Esophagus muscularis mucosa (tissue), 3 donors: ENCODE results near the gene RPL38.

Experiments
- POLR2A ChIP-seq: fragments of 450-650 bp; IDR thresholded peaks from one replicate; pipeline ENCODE4 v1.6.1; 2017; ENCODE audit warnings: antibody characterized with exemption, moderate library complexity, mild to moderate bottlenecking, low read depth
- TF ChIP-seq, protein P1 (sequence below), 3 experiments: fragments of 200-600 bp in 2 of 3; fragments of 450-650 bp in 1 of 3; sonication (generic) in 2 of 3; IDR thresholded peaks; one replicate each; pipeline ENCODE4 v1.5.1; 2017 to 2019; ENCODE audit warnings: antibody characterized with exemption in 3 of 3, mild to moderate bottlenecking in 2 of 3, moderate library complexity in 1 of 3

DNA sequence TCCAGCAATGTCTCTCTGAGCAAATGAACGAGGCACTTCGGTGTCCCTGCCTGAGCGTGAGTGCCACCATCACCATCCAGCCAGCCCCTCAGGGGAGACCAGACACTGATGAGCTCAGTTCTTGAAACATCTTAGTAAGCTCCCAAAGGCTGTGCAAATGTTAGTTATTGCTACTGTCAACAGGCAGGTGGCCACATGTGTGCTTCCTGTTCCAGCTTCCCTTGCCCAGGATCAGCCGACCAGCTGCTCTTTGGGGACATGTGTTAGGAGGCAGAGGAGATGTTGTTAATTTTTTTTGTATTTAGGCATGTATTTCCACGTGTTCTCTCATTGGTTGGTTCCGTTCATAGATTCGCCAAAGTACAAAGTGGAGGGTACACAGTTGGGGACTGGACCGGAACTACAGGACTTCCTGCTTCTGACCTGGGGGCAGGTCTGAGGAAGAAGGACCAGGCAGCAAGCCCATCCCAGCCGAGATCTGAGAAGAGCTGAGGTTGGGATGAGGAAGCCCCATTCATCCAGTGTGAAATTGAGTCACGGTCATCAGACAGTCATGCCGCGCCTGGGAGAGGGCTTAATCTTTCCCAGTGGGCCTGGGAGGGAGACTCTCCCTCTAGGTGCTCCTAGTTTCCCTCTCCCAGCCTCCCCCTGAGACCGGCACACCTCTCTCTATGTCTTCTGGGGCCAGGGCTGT, 13.7 kb downstream of the RPL38 start:
- TF ChIP-seq, protein P1, sequence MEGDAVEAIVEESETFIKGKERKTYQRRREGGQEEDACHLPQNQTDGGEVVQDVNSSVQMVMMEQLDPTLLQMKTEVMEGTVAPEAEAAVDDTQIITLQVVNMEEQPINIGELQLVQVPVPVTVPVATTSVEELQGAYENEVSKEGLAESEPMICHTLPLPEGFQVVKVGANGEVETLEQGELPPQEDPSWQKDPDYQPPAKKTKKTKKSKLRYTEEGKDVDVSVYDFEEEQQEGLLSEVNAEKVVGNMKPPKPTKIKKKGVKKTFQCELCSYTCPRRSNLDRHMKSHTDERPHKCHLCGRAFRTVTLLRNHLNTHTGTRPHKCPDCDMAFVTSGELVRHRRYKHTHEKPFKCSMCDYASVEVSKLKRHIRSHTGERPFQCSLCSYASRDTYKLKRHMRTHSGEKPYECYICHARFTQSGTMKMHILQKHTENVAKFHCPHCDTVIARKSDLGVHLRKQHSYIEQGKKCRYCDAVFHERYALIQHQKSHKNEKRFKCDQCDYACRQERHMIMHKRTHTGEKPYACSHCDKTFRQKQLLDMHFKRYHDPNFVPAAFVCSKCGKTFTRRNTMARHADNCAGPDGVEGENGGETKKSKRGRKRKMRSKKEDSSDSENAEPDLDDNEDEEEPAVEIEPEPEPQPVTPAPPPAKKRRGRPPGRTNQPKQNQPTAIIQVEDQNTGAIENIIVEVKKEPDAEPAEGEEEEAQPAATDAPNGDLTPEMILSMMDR (IDR thresholded peaks at IDR 0.05) = no peak
- no peak for TF ChIP-seq POLR2A
